ENCODE results near the gene ALG1. TPM values are rescaled to one million over a fixed set of nuclear protein-coding genes. Genes with fewer than 3 reads are reported as not detected.

The ALG1 gene
- polyA plus RNA-seq (2013, experiment 1 of 2), result 30.9 TPM
- 32.6 TPM for polyA plus RNA-seq (2013, experiment 2 of 2)

- Histone ChIP-seq H3K36me3 (ENCODE audit: control insufficient read depth in 1 of 2, insufficient read depth in 2 of 2, low read depth in 1 of 2, low read length in 2 of 2) (peaks cover 19 to 27% of the 10 kb centered on the region in 2 experiments), H4K8ac (ENCODE audit: low read length) (peak within 1 kb of the TSS; percentile 96), H3K23ac (ENCODE audit: low read length in 2 of 2) (peak within 1 kb of the TSS in 1 of 2 experiments; percentile 90), H3K9ac (ENCODE audit: low read length) (peak within 1 kb of the TSS; percentile 95), H4K91ac (ENCODE audit: low read length) (peak within 1 kb of the TSS; percentile 95), H3K4me1 (ENCODE audit: control insufficient read depth, insufficient read depth, low read depth, low read length) (peaks cover 3% of the 10 kb centered on the region), H2AFZ (ENCODE audit: low read depth, low read length) (peak within 1 kb of the TSS; percentile 75), H3K4ac (ENCODE audit: low read depth in 1 of 2, low read length in 2 of 2) (peak within 1 kb of the TSS; percentile 62 to 92), H2BK120ac (ENCODE audit: low read depth, low read length) (no peak within 1 kb of the TSS), H3K4me3 (ENCODE audit: insufficient read depth in 1 of 2, low read depth in 1 of 2, low read length in 2 of 2) (peak within 1 kb of the TSS; percentile 92 to 96), H3K18ac (ENCODE audit: low read depth in 1 of 2, low read length in 2 of 2) (peak within 1 kb of the TSS; percentile 46 to 95), H2BK12ac (ENCODE audit: low read length in 2 of 2) (peak within 1 kb of the TSS in 1 of 2 experiments; percentile 35), H2AK5ac (ENCODE audit: low read length, severe bottlenecking) (no peak within 1 kb of the TSS), H2BK5ac (ENCODE audit: low read depth, low read length, poor library complexity, severe bottlenecking) (peak within 1 kb of the TSS; percentile 20), H3K27ac (ENCODE audit: low read length, poor library complexity, severe bottlenecking) (peak within 1 kb of the TSS; percentile 83), H3K27me3 (ENCODE audit: control insufficient read depth in 1 of 2, insufficient read depth in 1 of 2, low read length in 2 of 2) (peaks cover 6 to 7% of the 10 kb centered on the region in 2 experiments), H3K79me1 (replicated peaks; ENCODE audit: low read length, poor library complexity, severe bottlenecking) (peaks cover 27% of the 10 kb centered on the region), H3K14ac (ENCODE audit: low read length in 2 of 2) (peak within 1 kb of the TSS in 1 of 2 experiments; percentile 98), H3K9me3 (ENCODE audit: control insufficient read depth, low read length) (no peaks in the 10 kb centered on the region), H3K4me2 (ENCODE audit: low read length, poor library complexity, severe bottlenecking) (peak within 1 kb of the TSS; percentile 86), H2BK15ac (ENCODE audit: low read depth, poor library complexity, severe bottlenecking) (peak within 1 kb of the TSS; percentile 87)
- WGBS, result under 1% methylated on average over 53 of the region's 53 CpGs
- peak; percentile 87 for DNase-seq
Measured at GRCh38 chr16:5071681-5072333, at the start of gene ALG1. ALG1 (plus strand) TSS chr16:5071843; CDS start chr16:5071850, 7 bp downstream.

- Histone ChIP-seq H3K4ac (ENCODE audit: low read depth in 1 of 2, low read length in 2 of 2) (no peak overlapping the region), H3K27ac (ENCODE audit: low read length, poor library complexity, severe bottlenecking) (no peak overlapping the region), H3K4me1 (ENCODE audit: control insufficient read depth, insufficient read depth, low read depth, low read length) (no peaks in the 10 kb centered on the region)
Measured at GRCh38 chr16:5022521-5022920, 49.1 kb upstream of the ALG1 start.

GRCh38 chr16:5024632-5025031 lies 47.0 kb upstream of the ALG1 start:
- peaks cover 15 to 30% of the 10 kb centered on the region in 2 experiments for H3K36me3 ChIP-seq (ENCODE audit: control insufficient read depth in 1 of 2, insufficient read depth in 2 of 2, low read depth in 1 of 2, low read length in 2 of 2)
- H3K9ac ChIP-seq (ENCODE audit: low read length), result no peak overlapping the region
- no peak overlapping the region for H2AK5ac ChIP-seq (ENCODE audit: low read length, severe bottlenecking)
- no peak overlapping the region for H2AFZ ChIP-seq (ENCODE audit: low read depth, low read length)
- H2BK15ac ChIP-seq (ENCODE audit: low read depth, poor library complexity, severe bottlenecking), result no peak overlapping the region
- no peak overlapping the region for H3K4me2 ChIP-seq (ENCODE audit: low read length, poor library complexity, severe bottlenecking)
- no peak overlapping the region for H2BK12ac ChIP-seq (ENCODE audit: low read length in 2 of 2)
- no peak overlapping the region for H3K23ac ChIP-seq (ENCODE audit: low read length in 2 of 2)
- H3K9me3 ChIP-seq (ENCODE audit: control insufficient read depth, low read length), result no peaks in the 10 kb centered on the region
- no peak overlapping the region for H3K4ac ChIP-seq (ENCODE audit: low read depth in 1 of 2, low read length in 2 of 2)
- H2BK5ac ChIP-seq (ENCODE audit: low read depth, low read length, poor library complexity, severe bottlenecking), result no peak overlapping the region
- peaks cover 10 to 29% of the 10 kb centered on the region in 2 experiments for H3K27me3 ChIP-seq (ENCODE audit: control insufficient read depth in 1 of 2, insufficient read depth in 1 of 2, low read length in 2 of 2)
- H3K79me1 ChIP-seq (replicated peaks; ENCODE audit: low read length, poor library complexity, severe bottlenecking), result no peaks in the 10 kb centered on the region
- no peak for DNase-seq
- no peaks in the 10 kb centered on the region for H3K4me1 ChIP-seq (ENCODE audit: control insufficient read depth, insufficient read depth, low read depth, low read length)
- H3K4me3 ChIP-seq (ENCODE audit: insufficient read depth in 1 of 2, low read depth in 1 of 2, low read length in 2 of 2), result no peak overlapping the region
- H3K27ac ChIP-seq (ENCODE audit: low read length, poor library complexity, severe bottlenecking), result no peak overlapping the region
- 88% methylated on average over 4 of the region's 4 CpGs for WGBS
- H4K8ac ChIP-seq (ENCODE audit: low read length), result no peak overlapping the region
- no peak overlapping the region for H4K91ac ChIP-seq (ENCODE audit: low read length)
- no peak overlapping the region for H2BK120ac ChIP-seq (ENCODE audit: low read depth, low read length)
- no peak overlapping the region for H3K18ac ChIP-seq (ENCODE audit: low read depth in 1 of 2, low read length in 2 of 2)
- no peak overlapping the region for H3K14ac ChIP-seq (ENCODE audit: low read length in 2 of 2)

More at GRCh38 chr16:5022521-5022920, 49.1 kb upstream of the ALG1 start:
- no peak overlapping the region for H3K14ac ChIP-seq (ENCODE audit: low read length in 2 of 2)
- H2BK15ac ChIP-seq (ENCODE audit: low read depth, poor library complexity, severe bottlenecking), result no peak overlapping the region
- H3K27me3 ChIP-seq (ENCODE audit: control insufficient read depth in 1 of 2, insufficient read depth in 1 of 2, low read length in 2 of 2), result peaks cover 13 to 41% of the 10 kb centered on the region in 2 experiments
- no peak overlapping the region for H3K9ac ChIP-seq (ENCODE audit: low read length)
- no peak overlapping the region for H2BK5ac ChIP-seq (ENCODE audit: low read depth, low read length, poor library complexity, severe bottlenecking)
- 94% methylated on average over 6 of the region's 6 CpGs for whole genome bisulfite sequencing
- H3K9me3 ChIP-seq (ENCODE audit: control insufficient read depth, low read length), result no peaks in the 10 kb centered on the region
- H3K4me3 ChIP-seq (ENCODE audit: insufficient read depth in 1 of 2, low read depth in 1 of 2, low read length in 2 of 2), result no peak overlapping the region
- H3K79me1 ChIP-seq (replicated peaks; ENCODE audit: low read length, poor library complexity, severe bottlenecking), result no peaks in the 10 kb centered on the region
- no peak overlapping the region for H4K8ac ChIP-seq (ENCODE audit: low read length)
- no peak overlapping the region for H3K18ac ChIP-seq (ENCODE audit: low read depth in 1 of 2, low read length in 2 of 2)
- H2AK5ac ChIP-seq (ENCODE audit: low read length, severe bottlenecking), result no peak overlapping the region
- H4K91ac ChIP-seq (ENCODE audit: low read length), result no peak overlapping the region
- no peak overlapping the region for H2BK120ac ChIP-seq (ENCODE audit: low read depth, low read length)
- no peak for DNase-seq
- no peak overlapping the region for H3K4me2 ChIP-seq (ENCODE audit: low read length, poor library complexity, severe bottlenecking)
- no peak overlapping the region for H2AFZ ChIP-seq (ENCODE audit: low read depth, low read length)
- H3K23ac ChIP-seq (ENCODE audit: low read length in 2 of 2), result no peak overlapping the region
- H3K36me3 ChIP-seq (ENCODE audit: control insufficient read depth in 1 of 2, insufficient read depth in 2 of 2, low read depth in 1 of 2, low read length in 2 of 2), result peaks cover 10 to 15% of the 10 kb centered on the region in 2 experiments
- H2BK12ac ChIP-seq (ENCODE audit: low read length in 2 of 2), result no peak overlapping the region

- no peak overlapping the region for H3K23ac ChIP-seq (ENCODE audit: low read length in 2 of 2)
- H4K8ac ChIP-seq (ENCODE audit: low read length), result no peak overlapping the region
- no peak overlapping the region for H3K4me2 ChIP-seq (ENCODE audit: low read length, poor library complexity, severe bottlenecking)
- H3K27me3 ChIP-seq (ENCODE audit: control insufficient read depth in 1 of 2, insufficient read depth in 1 of 2, low read length in 2 of 2), result peaks cover 10 to 24% of the 10 kb centered on the region in 2 experiments
- H4K91ac ChIP-seq (ENCODE audit: low read length), result no peak overlapping the region
- no peak overlapping the region for H2BK12ac ChIP-seq (ENCODE audit: low read length in 2 of 2)
- no peak overlapping the region for H2BK120ac ChIP-seq (ENCODE audit: low read depth, low read length)
- H2AFZ ChIP-seq (ENCODE audit: low read depth, low read length), result no peak overlapping the region
- no peak overlapping the region for H3K4ac ChIP-seq (ENCODE audit: low read depth in 1 of 2, low read length in 2 of 2)
- no peak overlapping the region for H3K14ac ChIP-seq (ENCODE audit: low read length in 2 of 2)
- H2BK15ac ChIP-seq (ENCODE audit: low read depth, poor library complexity, severe bottlenecking), result no peak overlapping the region
- no peaks in the 10 kb centered on the region for H3K4me1 ChIP-seq (ENCODE audit: control insufficient read depth, insufficient read depth, low read depth, low read length)
- H3K9me3 ChIP-seq (ENCODE audit: control insufficient read depth, low read length), result no peaks in the 10 kb centered on the region
- no peak overlapping the region for H2AK5ac ChIP-seq (ENCODE audit: low read length, severe bottlenecking)
- no peak overlapping the region for H3K9ac ChIP-seq (ENCODE audit: low read length)
- H3K36me3 ChIP-seq (ENCODE audit: control insufficient read depth in 1 of 2, insufficient read depth in 2 of 2, low read depth in 1 of 2, low read length in 2 of 2), result peaks cover 17 to 35% of the 10 kb centered on the region in 2 experiments
- WGBS, result 52% methylated on average over 17 of the region's 17 CpGs
- no peak overlapping the region for H2BK5ac ChIP-seq (ENCODE audit: low read depth, low read length, poor library complexity, severe bottlenecking)
- H3K4me3 ChIP-seq (ENCODE audit: insufficient read depth in 1 of 2, low read depth in 1 of 2, low read length in 2 of 2), result no peak overlapping the region
- no peak overlapping the region for H3K18ac ChIP-seq (ENCODE audit: low read depth in 1 of 2, low read length in 2 of 2)
- H3K27ac ChIP-seq (ENCODE audit: low read length, poor library complexity, severe bottlenecking), result no peak overlapping the region
- H3K79me1 ChIP-seq (replicated peaks; ENCODE audit: low read length, poor library complexity, severe bottlenecking), result peaks cover 3% of the 10 kb centered on the region
- DNase-seq, result no peak
Measured at GRCh38 chr16:5025171-5025632, 46.4 kb upstream of the ALG1 start.

Measured in mesenchymal stem cell (in vitro differentiated cells and primary cell).